GM19395 (cell line): ENCODE data around the gene SLC16A13.
"Not testable (repeated sequence)": the region's sequence is repeated elsewhere in the genome, so short reads cannot be mapped to it uniquely, and the experiment has no call there.

Source experiments
- ATAC-seq: cut with Tn5 transposase; IDR thresholded peaks from one replicate; pipeline ENCODE4 v1.9.1; 2021; ENCODE audit warnings: mild to moderate bottlenecking, moderate library complexity; ENCODE audit not compliant: unreplicated experiment

The SLC16A13 gene

GRCh38 chr17:7026471-7027115, 9.2 kb upstream of the SLC16A13 start:
- ATAC-seq: no peak

- no peak for ATAC-seq
Observed at GRCh38 chr17:7027335-7027734, 8.5 kb upstream of the SLC16A13 start.

GRCh38 chr17:7029096-7029495, 6.7 kb upstream of the SLC16A13 start:
- no peak for ATAC-seq

DNA sequence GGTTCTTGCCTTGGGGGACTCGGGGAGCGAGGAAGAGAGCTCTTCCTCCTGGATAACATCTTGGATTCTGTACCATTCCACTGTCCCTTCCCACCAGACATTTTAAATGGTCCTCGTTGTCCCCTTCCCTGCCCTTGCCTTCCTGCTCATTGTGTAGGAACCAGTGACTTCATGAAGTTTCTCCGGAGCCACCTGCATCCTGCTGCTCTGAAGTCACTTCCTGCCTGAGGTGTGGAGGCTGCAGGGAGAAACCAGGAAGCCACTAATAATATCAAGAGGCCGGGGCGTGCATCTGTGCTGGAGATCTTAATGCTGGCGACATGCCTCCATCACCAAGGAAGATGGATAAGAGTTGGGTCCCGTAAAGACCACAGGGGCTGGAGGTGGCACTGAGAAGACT, 6.2 kb upstream of the SLC16A13 start:
- ATAC-seq: no peak

GRCh38 chr17:7034955-7035590, 742 bp upstream of the SLC16A13 start:
- ATAC-seq: peak; percentile 10

DNA sequence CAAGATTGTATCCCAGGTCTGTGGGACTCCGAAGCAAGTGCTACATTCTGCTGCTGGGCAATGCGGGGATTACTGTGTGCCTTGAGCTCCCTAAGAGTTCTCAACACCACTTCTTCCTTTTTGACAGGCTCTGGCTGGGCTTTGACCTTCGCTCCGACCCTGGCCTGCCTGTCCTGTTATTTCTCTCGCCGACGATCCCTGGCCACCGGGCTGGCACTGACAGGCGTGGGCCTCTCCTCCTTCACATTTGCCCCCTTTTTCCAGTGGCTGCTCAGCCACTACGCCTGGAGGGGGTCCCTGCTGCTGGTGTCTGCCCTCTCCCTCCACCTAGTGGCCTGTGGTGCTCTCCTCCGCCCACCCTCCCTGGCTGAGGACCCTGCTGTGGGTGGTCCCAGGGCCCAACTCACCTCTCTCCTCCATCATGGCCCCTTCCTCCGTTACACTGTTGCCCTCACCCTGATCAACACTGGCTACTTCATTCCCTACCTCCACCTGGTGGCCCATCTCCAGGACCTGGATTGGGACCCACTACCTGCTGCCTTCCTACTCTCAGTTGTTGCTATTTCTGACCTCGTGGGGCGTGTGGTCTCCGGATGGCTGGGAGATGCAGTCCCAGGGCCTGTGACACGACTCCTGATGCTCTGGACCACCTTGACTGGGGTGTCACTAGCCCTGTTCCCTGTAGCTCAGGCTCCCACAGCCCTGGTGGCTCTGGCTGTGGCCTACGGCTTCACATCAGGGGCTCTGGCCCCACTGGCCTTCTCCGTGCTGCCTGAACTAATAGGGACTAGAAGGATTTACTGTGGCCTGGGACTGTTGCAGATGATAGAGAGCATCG, 2.4 kb downstream of the SLC16A13 start:
- no peak for ATAC-seq

- no peak for ATAC-seq
Observed at GRCh38 chr17:7039832-7040231, 4.0 kb downstream of the SLC16A13 start.

GRCh38 chr17:7041607-7042500, 6.0 kb downstream of the SLC16A13 start:
- no peak for ATAC-seq

DNA sequence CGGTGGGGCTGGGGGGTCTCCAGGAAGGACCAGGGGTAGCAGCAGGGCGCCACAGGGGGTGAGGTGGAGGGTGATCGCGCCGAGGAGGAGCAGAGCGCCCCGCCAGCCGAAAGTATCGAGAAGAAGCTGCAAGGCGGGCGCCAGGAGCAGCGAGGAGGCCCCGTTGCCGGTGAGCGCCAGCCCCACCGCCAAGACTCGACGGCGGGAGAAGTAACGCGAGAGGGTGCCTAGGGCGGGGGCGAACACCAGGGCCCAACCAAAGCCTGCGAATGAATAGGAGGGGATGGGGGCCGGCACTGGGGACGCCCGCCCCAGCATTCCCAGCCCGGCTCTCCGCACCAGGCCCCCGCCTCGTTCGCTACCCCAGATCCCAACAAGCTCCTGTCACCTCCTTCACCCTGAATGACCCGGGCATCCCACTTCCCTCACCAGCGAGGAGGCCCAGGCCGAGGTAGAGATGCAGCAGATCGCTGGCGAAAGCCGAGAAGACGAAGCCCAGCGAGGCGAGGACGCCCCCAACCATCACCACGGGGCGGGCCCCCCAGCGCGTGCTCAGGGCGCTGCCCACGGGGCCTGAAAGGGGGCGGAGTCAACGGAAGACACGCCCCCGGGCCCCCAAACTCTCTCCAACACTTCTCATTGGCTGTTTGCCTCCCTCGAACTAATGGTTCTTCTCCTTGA, 6.8 kb downstream of the SLC16A13 start:
- ATAC-seq: no peak

- ATAC-seq: no peak
Observed at GRCh38 chr17:7043182-7043496, 7.3 kb downstream of the SLC16A13 start.

DNA sequence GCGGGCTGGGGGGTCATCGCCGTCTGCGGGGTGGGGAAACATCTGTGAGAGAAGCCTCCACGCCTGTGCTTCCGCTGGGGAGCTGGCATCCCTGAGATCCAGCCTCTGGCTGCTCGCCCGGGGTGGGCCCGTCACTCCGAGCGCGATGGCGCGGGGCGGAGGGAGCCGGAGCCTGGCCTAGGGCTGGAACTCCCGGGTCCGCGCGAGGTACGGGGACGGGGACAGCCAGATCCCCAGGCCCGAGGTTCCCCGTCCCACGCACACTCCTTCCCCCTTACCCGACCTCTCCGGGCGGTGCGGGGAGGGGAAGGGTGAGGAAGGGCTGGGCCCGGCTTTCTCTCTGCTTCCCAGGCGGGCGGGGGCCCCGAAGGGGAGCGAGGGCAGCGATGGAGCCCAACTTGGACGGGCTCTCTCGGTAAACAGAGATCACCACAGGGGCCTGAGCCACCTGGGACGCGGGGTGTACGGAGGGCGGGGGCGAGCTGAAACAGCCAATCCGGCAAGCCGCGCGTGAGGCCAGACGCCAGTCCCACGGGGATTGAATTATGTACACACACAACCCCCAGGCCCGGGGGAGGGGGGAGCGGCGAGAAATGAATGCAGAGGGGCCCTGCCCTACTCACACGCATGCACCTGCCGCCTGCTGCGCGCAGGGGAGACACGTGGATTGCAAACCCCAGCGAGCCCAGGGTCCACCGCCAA, 7.8 kb downstream of the SLC16A13 start, which contains the start of gene SLC16A11:
TSS of gene SLC16A11 (minus strand) at position 596 of the 702 bp plus-strand sequence. CDS start at position 17, 579 bp downstream.
- ATAC-seq: no peak

- no peak for ATAC-seq
Observed at GRCh38 chr17:7045492-7046126, 9.8 kb downstream of the SLC16A13 start.

GRCh38 chr17:7046127-7046724, 10.4 kb downstream of the SLC16A13 start:
- ATAC-seq: no peak

- not testable (repeated sequence) for ATAC-seq
Observed at GRCh38 chr17:7046725-7047397, 11.0 kb downstream of the SLC16A13 start.

DNA sequence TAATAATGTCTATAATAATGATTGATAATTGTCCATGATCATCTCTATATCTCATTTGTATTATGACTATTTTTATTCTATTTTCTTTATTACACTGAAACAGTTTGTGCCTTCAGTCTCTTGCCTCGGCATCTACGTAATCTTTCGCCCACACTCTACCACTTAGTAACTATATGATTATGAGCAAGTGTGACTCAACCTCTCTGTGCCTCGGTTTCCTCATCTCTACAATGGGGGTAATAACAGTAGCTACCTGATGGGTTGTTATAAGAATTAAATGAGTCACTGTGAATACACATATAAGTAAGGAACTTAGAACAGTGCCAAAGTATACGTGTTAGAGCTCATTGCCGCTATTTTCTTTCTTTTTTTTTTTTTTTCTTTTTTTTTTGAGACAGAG, 11.8 kb downstream of the SLC16A13 start:
- no peak for ATAC-seq

GRCh38 chr17:7048968-7049367, 13.2 kb downstream of the SLC16A13 start:
- ATAC-seq: no peak

- not testable (repeated sequence) for ATAC-seq
Observed at GRCh38 chr17:7050583-7050982, 14.8 kb downstream of the SLC16A13 start.

GRCh38 chr17:7056386-7056785, 20.6 kb downstream of the SLC16A13 start:
- no peak for ATAC-seq
